SK-N-MC (cell line): Measurements from ENCODE around the gene CDKAL1.

Experiments used
- EZH2 ChIP-seq: fragments of 200-600 bp; sonication (generic); IDR thresholded peaks from one replicate; pipeline ENCODE4 v1.6.1; 2017; ENCODE audit warnings: antibody characterized with exemption
- POLR2AphosphoS5 ChIP-seq: IDR thresholded peaks from 2 replicates; pipeline ENCODE4 v1.6.1; 2012; ENCODE audit warnings: mild to moderate bottlenecking, low read depth, low read length, borderline replicate concordance

GRCh38 chr6:20983961-20984360 is 449.7 kb downstream of the CDKAL1 start:
- TF ChIP-seq EZH2 (no peak), POLR2AphosphoS5 (no peak)
